Measurements from ENCODE around the gene WNT11.
A peak's percentile ranks its signal among the peaks of the same experiment; 100 is the strongest.

Gene WNT11

GRCh38 chr11:76245720-76246119 lies 39.4 kb upstream of the WNT11 start:
- H3K9me3 Mint-ChIP-seq = no peaks in the 10 kb centered on the region

DNA sequence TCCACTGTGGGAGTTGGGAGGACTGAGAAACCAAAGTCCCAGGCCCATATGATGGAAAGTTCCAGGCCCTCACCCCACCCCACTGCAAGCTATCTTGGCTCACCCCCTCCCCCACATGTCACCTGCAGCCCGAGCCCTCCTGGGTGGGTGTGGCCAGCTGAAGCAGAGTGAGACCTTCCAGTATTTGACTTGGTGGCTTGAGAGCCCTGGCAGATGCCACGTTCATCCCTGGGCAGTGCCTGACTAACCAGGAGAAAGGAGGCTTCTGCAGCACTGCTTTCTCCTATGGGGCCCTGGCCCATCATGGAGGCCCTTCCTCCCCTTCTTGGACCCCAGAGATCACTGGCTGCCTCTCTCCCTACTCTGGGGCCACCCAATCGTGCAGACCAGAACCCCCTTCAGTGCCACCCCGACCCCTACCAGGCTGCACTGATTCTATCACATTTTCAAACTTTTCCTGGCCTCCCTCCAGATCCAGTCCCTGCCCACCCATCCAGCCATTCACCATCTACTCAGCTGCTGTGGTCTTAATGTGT lies 38.1 kb upstream of the WNT11 start:
- Mint-ChIP-seq H3K27ac (peak overlapping the region in 1 of 3 experiments; percentile 34), H3K27me3 (ENCODE audit: low read depth) (peaks cover 53% of the 10 kb centered on the region), H3K36me3 (ENCODE audit: low read depth) (no peaks in the 10 kb centered on the region), H3K4me1 (peaks cover 37% of the 10 kb centered on the region), H3K4me3 (peak overlapping the region in 1 of 3 experiments; percentile 12), H3K9me3 (no peaks in the 10 kb centered on the region)
- TF ChIP-seq CTCF (IDR thresholded peaks at IDR 0.05; ENCODE audit: unreplicated experiment in 3 of 3) = no peak

More at GRCh38 chr11:76245720-76246119, 39.4 kb upstream of the WNT11 start:
- H3K36me3 Mint-ChIP-seq (ENCODE audit: low read depth) = no peaks in the 10 kb centered on the region
- TF ChIP-seq CTCF (IDR thresholded peaks at IDR 0.05; ENCODE audit: unreplicated experiment in 3 of 3) = no peak
- H3K4me1 Mint-ChIP-seq = peaks cover 29% of the 10 kb centered on the region
- H3K4me3 Mint-ChIP-seq = no peak overlapping the region
- H3K27me3 Mint-ChIP-seq (ENCODE audit: low read depth) = peaks cover 51% of the 10 kb centered on the region
- H3K27ac Mint-ChIP-seq = no peak overlapping the region

DNA sequence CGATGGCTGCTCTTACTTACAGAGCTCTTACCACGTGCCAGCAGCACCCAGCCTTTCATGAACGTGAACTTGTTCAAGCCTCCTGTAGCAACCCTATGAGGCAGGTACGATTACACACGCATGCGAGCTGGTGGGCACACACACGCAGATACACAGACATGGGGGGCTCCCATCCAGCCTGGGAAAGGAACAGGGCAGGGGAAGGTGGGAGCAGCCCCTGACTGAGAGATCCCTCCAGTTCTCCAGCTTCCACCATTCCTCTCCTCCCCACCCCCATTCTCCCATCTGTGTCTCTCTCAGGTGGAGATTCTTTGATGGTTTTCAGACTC lies 37.6 kb upstream of the WNT11 start:
- H3K27me3 Mint-ChIP-seq (ENCODE audit: low read depth) = peaks cover 53% of the 10 kb centered on the region
- H3K4me1 Mint-ChIP-seq = peaks cover 37% of the 10 kb centered on the region
- no peak overlapping the region for H3K4me3 Mint-ChIP-seq
- no peak overlapping the region for H3K27ac Mint-ChIP-seq
- TF ChIP-seq CTCF (IDR thresholded peaks at IDR 0.05; ENCODE audit: unreplicated experiment in 3 of 3) = no peak
- no peaks in the 10 kb centered on the region for H3K9me3 Mint-ChIP-seq
- no peaks in the 10 kb centered on the region for H3K36me3 Mint-ChIP-seq (ENCODE audit: low read depth)

DNA sequence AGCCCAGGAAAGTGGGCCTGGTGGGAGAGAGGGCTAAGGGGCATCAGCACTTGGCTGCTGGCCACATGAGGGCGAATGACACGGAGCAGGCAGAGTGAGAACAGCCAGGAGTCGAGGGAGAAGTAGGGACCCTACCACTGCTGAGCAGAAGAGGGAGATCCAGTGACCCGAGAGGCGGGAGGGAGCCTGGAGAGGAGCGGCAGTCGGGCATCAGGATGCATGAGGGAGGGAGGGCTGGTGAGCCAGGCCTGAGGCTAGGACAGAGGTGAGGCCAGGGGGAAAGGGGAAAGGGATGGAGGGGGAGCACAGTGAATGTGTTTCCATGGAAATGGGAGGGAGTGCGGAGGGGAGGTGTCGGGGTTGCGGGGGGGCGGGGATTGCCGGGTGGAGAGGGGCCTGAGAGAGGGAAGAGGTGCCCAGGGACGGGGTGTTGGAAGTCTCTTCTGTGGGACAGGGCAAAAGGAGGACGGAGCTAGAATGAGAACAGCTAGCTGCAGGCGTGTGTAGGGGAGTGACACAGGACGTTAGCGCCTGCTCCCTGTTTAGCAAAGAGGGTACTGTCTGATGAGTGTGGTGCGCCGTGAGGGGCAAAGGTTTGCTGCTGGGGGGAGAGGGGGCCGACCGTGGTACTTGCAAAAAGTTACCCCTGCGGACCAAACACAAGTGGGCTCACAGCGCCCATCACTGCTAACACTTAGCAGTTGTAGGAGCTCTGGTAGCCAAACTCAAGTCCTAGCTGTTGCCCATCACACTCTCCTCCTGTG lies 37.1 kb upstream of the WNT11 start:
- Mint-ChIP-seq H3K36me3 (ENCODE audit: low read depth) (no peaks in the 10 kb centered on the region), H3K27me3 (ENCODE audit: low read depth) (peaks cover 53% of the 10 kb centered on the region), H3K27ac (no peak overlapping the region), H3K4me3 (peak overlapping the region in 1 of 3 experiments; percentile 46), H3K9me3 (no peaks in the 10 kb centered on the region), H3K4me1 (peaks cover 37% of the 10 kb centered on the region)
- no peak for TF ChIP-seq CTCF (IDR thresholded peaks at IDR 0.05; ENCODE audit: unreplicated experiment in 3 of 3)

DNA sequence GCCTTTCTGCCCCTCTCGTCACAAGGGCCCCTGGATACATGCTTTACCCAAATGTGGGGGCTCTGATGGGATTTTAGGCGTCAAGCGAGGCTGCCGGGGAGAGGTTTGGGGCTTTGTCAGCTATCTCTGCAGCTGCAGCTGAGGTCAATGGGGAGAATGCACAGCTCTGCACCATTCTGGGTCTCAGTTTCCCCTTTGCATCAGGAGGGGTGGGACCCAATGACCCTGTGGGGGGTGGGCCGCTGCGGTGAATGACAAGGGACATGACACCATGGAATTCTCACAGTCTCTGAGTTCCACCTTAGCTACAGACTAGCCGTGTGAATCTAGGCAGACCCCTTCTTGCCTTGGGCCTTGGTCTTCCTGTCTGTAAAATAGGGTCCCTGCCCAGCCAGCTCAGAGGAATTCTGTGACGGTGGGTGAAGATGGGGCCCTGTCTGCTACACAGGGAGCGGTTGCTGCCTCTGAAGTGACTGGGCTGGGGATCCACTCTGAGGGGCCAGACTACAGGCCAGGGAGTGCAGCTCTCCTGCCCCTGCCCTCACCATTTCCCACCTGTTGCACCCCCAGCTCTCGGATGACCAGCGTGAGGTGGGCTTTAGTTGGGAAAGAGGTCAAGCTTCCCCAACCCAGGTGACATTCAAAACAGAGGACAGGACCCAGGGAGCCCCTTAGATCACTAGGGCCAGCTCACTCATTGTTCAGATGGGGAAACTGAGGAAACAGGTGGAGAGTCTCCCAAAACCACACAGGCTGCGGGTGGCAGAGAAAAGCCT lies 35.9 kb upstream of the WNT11 start:
- Mint-ChIP-seq H3K4me1 (peaks cover 37% of the 10 kb centered on the region), H3K9me3 (no peaks in the 10 kb centered on the region), H3K27ac (no peak overlapping the region), H3K4me3 (no peak overlapping the region), H3K36me3 (ENCODE audit: low read depth) (no peaks in the 10 kb centered on the region), H3K27me3 (ENCODE audit: low read depth) (peaks cover 45% of the 10 kb centered on the region)
- no peak for TF ChIP-seq CTCF (IDR thresholded peaks at IDR 0.05; ENCODE audit: unreplicated experiment in 3 of 3)

All from nephron (organoid).